Measurements from ENCODE around the gene SYT6.

SYT6 gene

DNA sequence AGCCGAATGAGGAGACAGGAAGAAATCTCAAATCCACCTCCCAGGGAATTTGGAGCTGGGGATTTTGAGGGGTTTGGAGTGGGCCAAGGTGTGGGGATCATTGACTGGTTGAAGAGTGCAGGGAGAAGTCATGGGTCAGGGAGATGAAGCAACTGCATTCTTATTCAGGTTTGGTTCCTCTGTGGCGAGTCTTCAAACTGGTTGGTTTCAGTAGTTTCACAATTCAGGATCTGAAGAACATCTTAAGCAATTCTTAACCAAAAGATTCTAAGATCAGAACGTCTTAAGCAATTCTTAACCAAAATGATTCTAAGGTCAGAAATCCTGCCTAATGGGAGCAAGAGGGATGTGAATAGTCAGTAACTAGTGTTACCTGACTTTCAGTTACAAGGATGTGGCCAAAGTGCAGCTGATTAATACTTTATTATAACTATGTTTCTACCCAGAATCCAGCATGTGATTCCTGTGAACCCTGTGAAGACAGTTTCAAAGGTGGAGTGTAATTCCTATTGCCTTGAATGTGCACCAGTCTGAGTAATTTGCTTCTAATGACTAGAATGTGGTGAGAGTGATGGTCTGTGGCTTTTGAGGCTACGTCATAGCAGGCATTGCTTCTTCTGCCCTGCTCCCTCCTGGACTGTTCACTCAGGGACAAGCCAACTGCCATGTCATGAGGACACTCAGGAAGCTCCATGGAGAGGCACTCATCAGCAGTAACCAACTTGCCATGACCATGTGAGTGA, 113.2 kb downstream of the SYT6 start:
- TF ChIP-seq POLR2A (IDR thresholded peaks at IDR 0.05; ENCODE audit: low read depth, low read length) = no peak
- FAIRE-seq (no peak), DNase-seq (ENCODE audit: insufficient read length, low spot score) (no peak)
